MG63 (cell line): Measurements from ENCODE around the gene GADD45A. TPM values are rescaled to one million over a fixed set of nuclear protein-coding genes. Genes with fewer than 3 reads are reported as not detected.

ENCODE experiments used
- DNase-seq: peaks from one replicate; pipeline ENCODE4 v3.0.0-alpha.2; 2020
- H3K27me3 ChIP-seq: fragments of 250-450 bp; sonication (Bioruptor Pico); 2 replicates; pipeline ENCODE4 v1.5.1; 2020; ENCODE audit warnings: mild to moderate bottlenecking, moderate library complexity
- H3K36me3 ChIP-seq: fragments of 250-450 bp; sonication (Bioruptor Pico); 2 replicates; pipeline ENCODE4 v1.5.1; 2020; ENCODE audit warnings: mild to moderate bottlenecking, moderate library complexity
- H3K4me3 ChIP-seq: fragments of 250-450 bp; sonication (Bioruptor Pico); 2 replicates; pipeline ENCODE4 v1.5.1; 2020; ENCODE audit warnings: mild to moderate bottlenecking, moderate library complexity
- H3K9me3 ChIP-seq: fragments of 250-450 bp; sonication (Bioruptor Pico); 2 replicates; pipeline ENCODE4 v1.5.1; 2020; ENCODE audit warnings: mild to moderate bottlenecking, moderate library complexity
- total RNA-seq: library from RNA; depleted of rRNA; stranded (reverse); fragments of >200 nt; shearing (Covaris generic); gene quantifications from 2 replicates; pipeline ENCODE4 v1.2.3, GENCODE V29; 2014; ENCODE audit warnings: low replicate concordance

The GADD45A gene
- total RNA-seq, 1 experiment from 2014 or later, result 16.5 TPM

DNA sequence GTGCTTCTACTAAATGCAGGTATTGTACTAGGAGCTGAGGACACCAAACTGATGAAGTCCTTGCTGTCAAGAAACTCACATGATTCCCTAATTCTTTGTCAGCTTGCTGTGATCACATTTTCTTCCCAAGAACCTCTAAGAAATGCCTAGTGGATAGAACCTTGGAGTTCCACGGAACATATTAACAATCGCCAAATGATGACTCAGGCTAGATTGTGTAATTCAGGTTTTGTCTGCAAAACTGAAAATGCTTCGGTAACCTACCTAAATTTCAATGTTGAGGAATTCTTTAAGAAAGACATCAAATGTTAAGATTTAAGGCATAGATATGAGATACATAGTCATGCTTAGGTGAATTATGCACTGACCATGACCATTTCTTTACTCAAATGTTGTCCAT is 1.7 kb upstream of the GADD45A start:
- Histone ChIP-seq H3K36me3 (peaks cover 28% of the 10 kb centered on the region), H3K27me3 (no peaks in the 10 kb centered on the region), H3K4me3 (peak overlapping the region; percentile 92; the same call in 1 of the 2 replicates), H3K9me3 (no peaks in the 10 kb centered on the region)
- DNase-seq, result no peak

DNA sequence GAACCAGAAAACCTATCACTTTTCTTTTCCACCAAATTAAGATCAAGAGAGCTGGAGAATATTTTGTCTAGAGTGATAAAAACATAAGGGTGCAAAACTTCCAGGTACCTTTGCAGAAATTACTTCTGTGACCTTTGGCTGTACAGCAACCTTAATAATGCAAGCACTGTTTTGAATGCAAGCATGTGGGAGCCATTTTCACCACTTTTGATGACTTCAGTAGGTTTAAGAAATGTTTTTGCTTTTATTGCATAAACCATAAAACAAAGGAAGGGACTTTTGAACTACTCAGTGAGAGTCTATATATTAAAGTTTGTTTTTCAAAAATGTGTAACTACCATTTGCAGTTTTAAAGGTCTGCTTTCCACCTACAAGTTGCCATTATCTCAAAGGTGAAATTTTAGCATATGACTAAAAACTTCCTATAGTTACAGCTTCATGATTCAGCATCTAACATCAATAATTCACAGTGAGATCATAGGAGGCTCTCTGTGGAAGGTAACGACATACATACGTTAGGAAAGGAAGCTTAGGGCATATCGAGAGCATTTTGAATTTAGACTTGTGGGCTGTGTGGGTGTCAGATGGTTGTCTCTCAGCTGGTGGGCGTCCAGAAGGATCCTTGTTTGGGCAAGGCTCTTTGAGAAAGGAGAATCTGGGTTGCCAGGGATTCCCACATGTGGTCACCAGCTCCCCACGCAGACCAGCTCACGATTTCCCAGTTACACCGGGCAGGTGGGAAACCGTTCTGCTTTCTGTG is 1.1 kb upstream of the GADD45A start:
- Histone ChIP-seq H3K9me3 (no peaks in the 10 kb centered on the region), H3K4me3 (peak overlapping the region; percentile 92), H3K27me3 (no peaks in the 10 kb centered on the region), H3K36me3 (peaks cover 34% of the 10 kb centered on the region)
- DNase-seq, result peak; percentile 43

- no peaks in the 10 kb centered on the region for H3K9me3 ChIP-seq
- H3K4me3 ChIP-seq, result peak overlapping the region; percentile 92
- H3K36me3 ChIP-seq, result peaks cover 41% of the 10 kb centered on the region
- no peaks in the 10 kb centered on the region for H3K27me3 ChIP-seq
- DNase-seq, result no peak
Observed at GRCh38 chr1:67684526-67685066, 405 bp upstream of the GADD45A start.

GRCh38 chr1:67685558-67686266 is 711 bp downstream of the GADD45A start:
- Histone ChIP-seq H3K36me3 (peaks cover 50% of the 10 kb centered on the region), H3K9me3 (no peaks in the 10 kb centered on the region), H3K4me3 (peak overlapping the region; percentile 92), H3K27me3 (no peaks in the 10 kb centered on the region)
- peak; percentile 74 for DNase-seq

DNA sequence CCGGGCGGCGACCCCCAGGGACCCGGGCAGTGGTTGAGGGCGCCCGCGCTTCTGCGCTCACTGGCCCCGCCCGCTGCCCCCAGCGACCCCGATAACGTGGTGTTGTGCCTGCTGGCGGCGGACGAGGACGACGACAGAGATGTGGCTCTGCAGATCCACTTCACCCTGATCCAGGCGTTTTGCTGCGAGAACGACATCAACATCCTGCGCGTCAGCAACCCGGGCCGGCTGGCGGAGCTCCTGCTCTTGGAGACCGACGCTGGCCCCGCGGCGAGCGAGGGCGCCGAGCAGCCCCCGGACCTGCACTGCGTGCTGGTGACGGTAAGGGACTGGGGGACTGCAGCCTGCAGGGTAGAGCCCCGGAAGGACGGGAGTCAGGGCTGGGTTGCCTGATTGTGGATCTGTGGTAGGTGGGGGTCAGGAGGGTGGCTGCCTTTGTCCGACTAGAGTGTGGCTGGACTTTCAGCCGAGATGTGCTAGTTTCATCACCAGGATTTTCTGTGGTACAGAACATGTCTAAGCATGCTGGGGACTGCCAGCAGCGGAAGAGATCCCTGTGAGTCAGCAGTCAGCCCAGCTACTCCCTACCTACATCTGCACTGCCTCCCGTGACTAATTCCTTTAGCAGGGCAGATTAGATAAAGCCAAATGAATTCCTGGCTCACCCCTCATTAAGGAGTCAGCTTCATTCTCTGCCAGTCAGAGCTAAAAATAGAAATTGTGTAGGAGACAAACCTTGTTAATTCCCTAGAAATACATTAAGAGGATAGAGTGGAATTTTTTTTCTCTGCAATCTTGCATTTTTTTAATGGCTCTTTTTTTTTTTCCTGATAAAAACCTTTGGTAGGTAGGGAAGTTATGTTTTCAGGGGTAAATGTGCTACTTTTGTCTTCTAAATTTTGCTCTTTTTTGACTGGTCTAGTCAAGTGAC is 1.5 kb downstream of the GADD45A start:
- H3K9me3 ChIP-seq, result no peaks in the 10 kb centered on the region
- peak overlapping the region; percentile 92 for H3K4me3 ChIP-seq
- DNase-seq, result peak; percentile 97
- H3K36me3 ChIP-seq, result peaks cover 53% of the 10 kb centered on the region
- H3K27me3 ChIP-seq, result no peaks in the 10 kb centered on the region

- H3K27me3 ChIP-seq, result no peaks in the 10 kb centered on the region
- no peak for DNase-seq
- H3K9me3 ChIP-seq, result no peaks in the 10 kb centered on the region
- H3K4me3 ChIP-seq, result peak overlapping the region; percentile 92
- peaks cover 55% of the 10 kb centered on the region for H3K36me3 ChIP-seq
Observed at GRCh38 chr1:67687198-67687545, 2.2 kb downstream of the GADD45A start.

- peaks cover 55% of the 10 kb centered on the region for H3K36me3 ChIP-seq
- H3K9me3 ChIP-seq, result no peaks in the 10 kb centered on the region
- H3K27me3 ChIP-seq, result no peaks in the 10 kb centered on the region
- H3K4me3 ChIP-seq, result peak overlapping the region; percentile 92
- DNase-seq, result peak; percentile 51
Observed at GRCh38 chr1:67687649-67688048, 2.6 kb downstream of the GADD45A start.

- Histone ChIP-seq H3K36me3 (peaks cover 55% of the 10 kb centered on the region), H3K4me3 (peak overlapping the region; percentile 92), H3K9me3 (no peaks in the 10 kb centered on the region), H3K27me3 (no peaks in the 10 kb centered on the region)
- DNase-seq, result no peak
Observed at GRCh38 chr1:67688526-67689219, 3.7 kb downstream of the GADD45A start.

DNA sequence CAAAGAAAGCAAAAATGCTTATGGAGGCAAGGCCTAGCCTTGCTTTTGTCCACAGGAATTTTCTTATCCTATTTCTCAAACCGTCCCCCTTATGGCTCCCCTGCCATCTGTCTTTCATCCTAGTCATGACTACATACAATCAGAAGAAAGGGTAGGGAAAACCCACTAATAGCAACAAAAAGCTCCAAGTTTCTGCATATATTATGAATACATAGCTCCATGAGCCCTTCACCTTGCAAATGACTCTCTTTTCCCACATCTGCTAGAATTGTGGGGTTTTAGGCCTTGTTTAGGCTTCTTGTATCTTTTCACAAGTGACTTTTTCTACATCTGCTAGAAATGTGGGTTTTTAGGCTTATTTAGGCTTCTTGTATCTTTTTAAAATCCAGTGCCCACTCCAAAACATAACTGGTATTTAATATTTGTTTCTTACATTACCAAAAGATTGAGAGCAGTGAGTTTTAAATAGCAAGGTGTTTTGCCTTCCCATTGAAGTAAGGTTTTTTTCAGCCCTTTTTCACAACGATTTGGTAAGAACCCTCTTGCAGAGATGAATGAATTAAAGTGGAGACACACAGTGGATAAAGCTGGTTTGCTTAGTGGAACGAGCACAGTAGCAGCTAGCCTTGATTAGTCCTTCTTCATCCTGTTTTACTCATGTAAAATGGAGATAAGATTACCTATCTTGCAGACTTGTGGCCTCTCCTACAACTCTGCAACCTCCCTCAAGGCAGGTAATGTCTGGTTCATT is 4.4 kb downstream of the GADD45A start:
- no peak overlapping the region for H3K4me3 ChIP-seq
- H3K36me3 ChIP-seq, result peaks cover 55% of the 10 kb centered on the region
- H3K27me3 ChIP-seq, result no peaks in the 10 kb centered on the region
- no peak for DNase-seq
- H3K9me3 ChIP-seq, result no peaks in the 10 kb centered on the region

- DNase-seq, result no peak
- Histone ChIP-seq H3K36me3 (peaks cover 55% of the 10 kb centered on the region), H3K27me3 (no peaks in the 10 kb centered on the region), H3K9me3 (no peaks in the 10 kb centered on the region), H3K4me3 (no peak overlapping the region)
Observed at GRCh38 chr1:67690018-67690363, 5.0 kb downstream of the GADD45A start.

- no peak for DNase-seq
Observed at GRCh38 chr1:67690411-67690810, 5.4 kb downstream of the GADD45A start.

GRCh38 chr1:67691712-67692111 is 6.7 kb downstream of the GADD45A start:
- Histone ChIP-seq H3K36me3 (peaks cover 43% of the 10 kb centered on the region), H3K27me3 (no peaks in the 10 kb centered on the region), H3K4me3 (no peak overlapping the region), H3K9me3 (no peaks in the 10 kb centered on the region)
- no peak for DNase-seq

More at GRCh38 chr1:67690411-67690810, 5.4 kb downstream of the GADD45A start:
- Histone ChIP-seq H3K27me3 (no peaks in the 10 kb centered on the region), H3K4me3 (no peak overlapping the region), H3K9me3 (no peaks in the 10 kb centered on the region), H3K36me3 (peaks cover 54% of the 10 kb centered on the region)

GRCh38 chr1:67695963-67696362 is 11.0 kb downstream of the GADD45A start:
- no peak overlapping the region for H3K4me3 ChIP-seq
- H3K36me3 ChIP-seq, result peaks cover 13% of the 10 kb centered on the region
- DNase-seq, result no peak
- H3K9me3 ChIP-seq, result no peaks in the 10 kb centered on the region
- H3K27me3 ChIP-seq, result no peaks in the 10 kb centered on the region

DNA sequence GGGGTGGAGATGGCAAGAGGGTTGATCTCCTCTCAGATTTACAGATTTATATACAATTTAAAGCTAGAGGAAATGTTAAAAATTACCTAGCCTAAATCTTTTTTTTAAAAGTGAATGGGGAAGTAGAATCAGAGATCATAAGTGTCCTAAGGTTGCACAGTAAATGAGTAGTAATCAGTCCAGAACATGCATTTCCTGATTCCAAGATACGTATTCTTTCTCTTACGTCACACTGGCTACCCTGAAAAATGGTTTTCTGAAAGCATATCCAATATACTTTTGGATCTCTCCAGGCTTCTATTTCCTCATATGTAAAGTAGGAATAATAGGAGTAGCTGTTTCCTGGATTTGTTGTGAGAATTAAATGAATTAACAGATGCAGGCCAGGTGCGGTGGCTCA is 11.7 kb downstream of the GADD45A start:
- H3K27me3 ChIP-seq, result no peaks in the 10 kb centered on the region
- H3K9me3 ChIP-seq, result no peaks in the 10 kb centered on the region
- peaks cover 16% of the 10 kb centered on the region for H3K36me3 ChIP-seq
- DNase-seq, result no peak
- H3K4me3 ChIP-seq, result no peak overlapping the region

GRCh38 chr1:67700220-67700619 is 15.2 kb downstream of the GADD45A start:
- DNase-seq, result no peak
- Histone ChIP-seq H3K4me3 (no peak overlapping the region), H3K9me3 (no peaks in the 10 kb centered on the region), H3K27me3 (no peaks in the 10 kb centered on the region), H3K36me3 (peaks cover 38% of the 10 kb centered on the region)
